Measurements from ENCODE around the gene VPS13D. TPM values are rescaled to one million over a fixed set of nuclear protein-coding genes. Genes with fewer than 3 reads are reported as not detected.

VPS13D gene
- total RNA-seq, 1 donor from 2014 or later: 13.8 TPM

- DNase-seq (ENCODE audit: low read depth): no peak
- H3K4me3 ChIP-seq (ENCODE audit: low read depth, low read length): no peak overlapping the region
- no peak for TF ChIP-seq CTCF (conservative IDR thresholded peaks at IDR 0.05; ENCODE audit: low read depth, low read length)
Observed at GRCh38 chr1:12284486-12284885, 54.7 kb downstream of the VPS13D start.

DNA sequence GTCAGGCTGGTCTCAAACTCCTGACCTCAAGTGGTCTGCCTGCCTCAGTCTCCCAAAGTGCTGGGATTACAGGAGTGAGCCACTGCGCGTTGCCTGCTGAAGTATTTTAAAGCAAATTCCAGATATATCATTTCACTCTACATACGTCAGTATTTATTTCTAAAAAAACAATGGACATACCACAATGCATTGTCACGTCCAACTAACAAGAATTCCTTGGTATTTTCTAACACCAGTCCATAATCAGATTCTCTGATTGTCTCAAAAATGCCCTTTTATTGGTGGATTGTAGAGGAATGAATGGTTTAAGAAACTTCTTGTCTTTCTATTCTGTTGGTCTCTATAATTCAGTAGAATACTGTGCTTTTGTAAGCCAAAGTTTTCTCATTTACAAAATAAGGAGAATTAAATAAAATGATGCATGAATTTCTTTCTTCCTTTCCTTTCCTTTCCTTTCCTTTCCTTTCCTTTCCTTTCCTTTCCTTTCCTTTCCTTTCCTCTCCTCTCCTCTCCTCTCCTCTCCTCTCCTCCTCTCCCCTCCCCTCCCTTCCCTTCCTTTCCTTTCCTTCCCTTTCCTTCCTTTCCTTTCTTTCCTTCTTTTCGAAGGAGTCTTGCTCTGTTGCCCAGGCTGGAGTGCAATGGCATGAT is 55.8 kb downstream of the VPS13D start:
- DNase-seq (ENCODE audit: low read depth): no peak
- no peak overlapping the region for H3K4me3 ChIP-seq (ENCODE audit: low read depth, low read length)
- TF ChIP-seq CTCF (conservative IDR thresholded peaks at IDR 0.05; ENCODE audit: low read depth, low read length): no peak

DNA sequence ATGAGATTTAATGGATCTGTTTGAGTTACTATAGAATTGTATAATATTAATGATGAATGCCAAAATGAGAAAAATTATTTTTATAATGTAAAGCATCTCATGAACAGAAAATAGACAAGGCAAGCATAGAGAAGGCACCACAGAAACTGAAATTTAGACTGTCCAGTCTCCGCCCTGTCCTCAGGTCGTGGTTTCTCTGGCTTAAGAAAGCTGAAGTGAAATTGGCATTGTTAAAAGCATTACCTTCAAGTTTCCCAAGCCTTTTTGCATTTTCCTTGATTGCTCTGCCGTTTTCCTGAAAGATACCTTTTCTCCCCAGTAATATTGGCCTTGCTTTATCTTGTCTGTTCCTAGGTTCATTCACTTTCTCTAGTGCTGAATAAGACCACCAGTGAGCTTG is 58.0 kb downstream of the VPS13D start:
- DNase-seq (ENCODE audit: low read depth): no peak
- no peak for TF ChIP-seq CTCF (conservative IDR thresholded peaks at IDR 0.05; ENCODE audit: low read depth, low read length)
- no peak overlapping the region for H3K4me3 ChIP-seq (ENCODE audit: low read depth, low read length)

- no peak for DNase-seq (ENCODE audit: low read depth)
- H3K4me3 ChIP-seq (ENCODE audit: low read depth, low read length): no peak overlapping the region
- no peak for TF ChIP-seq CTCF (conservative IDR thresholded peaks at IDR 0.05; ENCODE audit: low read depth, low read length)
Observed at GRCh38 chr1:12290828-12291227, 61.0 kb downstream of the VPS13D start.

GRCh38 chr1:12293416-12293815 is 63.6 kb downstream of the VPS13D start:
- no peak for DNase-seq (ENCODE audit: low read depth)
- no peak for TF ChIP-seq CTCF (conservative IDR thresholded peaks at IDR 0.05; ENCODE audit: low read depth, low read length)
- no peak overlapping the region for H3K4me3 ChIP-seq (ENCODE audit: low read depth, low read length)

DNA sequence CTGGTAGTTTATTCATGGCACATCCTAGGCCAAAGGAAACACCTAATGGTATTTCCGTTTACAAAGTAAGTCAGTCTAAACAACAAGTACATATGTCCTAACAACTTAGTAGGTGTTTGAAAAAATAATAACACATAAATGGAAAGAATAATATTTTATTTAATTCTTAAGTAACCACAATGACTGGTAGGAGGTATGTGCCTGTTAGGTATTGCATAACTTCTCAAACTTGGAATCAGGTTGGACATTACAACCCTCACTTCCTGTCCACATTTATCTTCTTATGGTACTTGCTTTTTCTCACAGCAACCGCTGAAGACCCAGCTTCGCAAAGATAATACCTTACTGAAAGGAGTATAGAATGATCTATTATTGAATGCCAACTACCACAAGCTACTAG is 64.2 kb downstream of the VPS13D start:
- no peak for TF ChIP-seq CTCF (conservative IDR thresholded peaks at IDR 0.05; ENCODE audit: low read depth, low read length)
- H3K4me3 ChIP-seq (ENCODE audit: low read depth, low read length): no peak overlapping the region
- DNase-seq (ENCODE audit: low read depth): no peak

DNA sequence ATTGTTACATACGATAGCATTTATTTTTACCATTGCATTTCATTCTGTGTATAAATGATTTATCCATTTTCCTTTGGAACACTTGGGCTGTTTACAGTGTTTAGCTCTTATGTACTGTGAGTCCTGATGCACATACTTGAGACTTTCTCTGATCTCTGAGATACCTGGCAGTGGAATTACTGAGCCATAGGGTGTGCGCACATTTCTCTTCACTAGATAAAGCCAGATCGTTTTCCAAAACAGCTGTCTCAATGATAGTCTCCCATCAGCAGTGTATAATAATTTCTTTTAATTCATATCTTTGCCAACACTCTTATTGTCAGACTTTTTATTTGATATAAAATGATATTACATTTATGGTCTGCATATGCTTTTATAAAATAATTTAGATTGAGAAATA is 66.2 kb downstream of the VPS13D start:
- no peak overlapping the region for H3K4me3 ChIP-seq (ENCODE audit: low read depth, low read length)
- no peak for TF ChIP-seq CTCF (conservative IDR thresholded peaks at IDR 0.05; ENCODE audit: low read depth, low read length)
- no peak for DNase-seq (ENCODE audit: low read depth)
